ENCODE results near the gene OR56B4.
"Not testable (repeated sequence)": the region's sequence is repeated elsewhere in the genome, so short reads cannot be mapped to it uniquely, and the experiment has no call there.

OR56B4 gene

GRCh38 chr11:6107384-6107783 lies at the start of gene OR56B4:
Gene OR56B4, plus strand, starts transcription at chr11:6107684. Its CDS starts 95 bp downstream, at chr11:6107779.
- DNase-seq (ENCODE audit: low read depth in 2 of 2): not testable (repeated sequence)

GRCh38 chr11:6061475-6061874 lies 46.0 kb upstream of the OR56B4 start:
- DNase-seq (ENCODE audit: low read depth in 2 of 2): no peak

- no peak for DNase-seq (ENCODE audit: low read depth in 2 of 2)
These were observed 44.7 kb upstream of the OR56B4 start for GRCh38 chr11:6062691-6063358.

- DNase-seq (ENCODE audit: low read depth in 2 of 2): no peak
These were observed 40.0 kb upstream of the OR56B4 start for GRCh38 chr11:6067502-6067901.

- DNase-seq (ENCODE audit: low read depth in 2 of 2): not testable (repeated sequence)
These were observed 31.0 kb upstream of the OR56B4 start for GRCh38 chr11:6076443-6076842.

- no peak for DNase-seq (ENCODE audit: low read depth in 2 of 2)
These were observed 29.8 kb upstream of the OR56B4 start for GRCh38 chr11:6077723-6078122.

- DNase-seq (ENCODE audit: low read depth in 2 of 2): no peak
These were observed 28.0 kb upstream of the OR56B4 start for GRCh38 chr11:6079463-6079862.

- DNase-seq (ENCODE audit: low read depth in 2 of 2): no peak
These were observed 24.4 kb upstream of the OR56B4 start for GRCh38 chr11:6083129-6083528.

GRCh38 chr11:6084587-6084986 lies 22.9 kb upstream of the OR56B4 start:
- DNase-seq (ENCODE audit: low read depth in 2 of 2): no peak

GRCh38 chr11:6094186-6094585 lies 13.3 kb upstream of the OR56B4 start:
- no peak for DNase-seq (ENCODE audit: low read depth in 2 of 2)

GRCh38 chr11:6095798-6096197 lies 11.7 kb upstream of the OR56B4 start:
- DNase-seq (ENCODE audit: low read depth in 2 of 2): no peak

GRCh38 chr11:6096417-6096816 lies 11.1 kb upstream of the OR56B4 start:
- no peak for DNase-seq (ENCODE audit: low read depth in 2 of 2)

GRCh38 chr11:6099577-6099976 lies 7.9 kb upstream of the OR56B4 start:
- no peak for DNase-seq (ENCODE audit: low read depth in 2 of 2)

- no peak for DNase-seq (ENCODE audit: low read depth in 2 of 2)
These were observed 2.5 kb downstream of the OR56B4 start for GRCh38 chr11:6110011-6110410.

- no peak for DNase-seq (ENCODE audit: low read depth in 2 of 2)
These were observed 4.2 kb downstream of the OR56B4 start for GRCh38 chr11:6111673-6112072.

- DNase-seq (ENCODE audit: low read depth in 2 of 2): no peak
These were observed 9.2 kb downstream of the OR56B4 start for GRCh38 chr11:6116638-6117037.

GRCh38 chr11:6124245-6124644 lies 16.8 kb downstream of the OR56B4 start:
- DNase-seq (ENCODE audit: low read depth in 2 of 2): no peak

- DNase-seq (ENCODE audit: low read depth in 2 of 2): no peak
These were observed 20.4 kb downstream of the OR56B4 start for GRCh38 chr11:6127881-6128280.

GRCh38 chr11:6129011-6129410 lies 21.5 kb downstream of the OR56B4 start:
- no peak for DNase-seq (ENCODE audit: low read depth in 2 of 2)

GRCh38 chr11:6129635-6130034 lies 22.2 kb downstream of the OR56B4 start:
- no peak for DNase-seq (ENCODE audit: low read depth in 2 of 2)

GRCh38 chr11:6132431-6132830 lies 24.9 kb downstream of the OR56B4 start:
- DNase-seq (ENCODE audit: low read depth in 2 of 2): no peak

GRCh38 chr11:6135936-6136335 lies 28.5 kb downstream of the OR56B4 start:
- DNase-seq (ENCODE audit: low read depth in 2 of 2): not testable (repeated sequence)

- DNase-seq (ENCODE audit: low read depth in 2 of 2): no peak
These were observed 35.5 kb downstream of the OR56B4 start for GRCh38 chr11:6142936-6143335.

GRCh38 chr11:6143737-6144136 lies 36.3 kb downstream of the OR56B4 start:
- not testable (repeated sequence) for DNase-seq (ENCODE audit: low read depth in 2 of 2)

Data from activated CD8-positive, alpha-beta memory T cell treated with anti-CD3 and anti-CD28 coated beads for 4 hours (primary cell).